GM12872 (cell line): ENCODE measurements around the gene ACKR3.

Source experiments
- CTCF ChIP-seq: IDR thresholded peaks from 3 replicates; pipeline ENCODE4 v1.5.1; 2011; ENCODE audit warnings: low read depth, mild to moderate bottlenecking, low read length, moderate library complexity; ENCODE audit not compliant: insufficient read depth

Gene ACKR3

GRCh38 chr2:236592821-236593220 lies 23.2 kb downstream of the ACKR3 start:
- TF ChIP-seq CTCF = no peak

- no peak for TF ChIP-seq CTCF
Observed at GRCh38 chr2:236593531-236593930, 23.9 kb downstream of the ACKR3 start.

- TF ChIP-seq CTCF = no peak
Observed at GRCh38 chr2:236593956-236594355, 24.3 kb downstream of the ACKR3 start.

GRCh38 chr2:236597629-236598028 lies 28.0 kb downstream of the ACKR3 start:
- TF ChIP-seq CTCF = no peak

- no peak for TF ChIP-seq CTCF
Observed at GRCh38 chr2:236599059-236599458, 29.4 kb downstream of the ACKR3 start.

GRCh38 chr2:236600158-236600557 lies 30.5 kb downstream of the ACKR3 start:
- TF ChIP-seq CTCF = no peak

- no peak for TF ChIP-seq CTCF
Observed at GRCh38 chr2:236600892-236601291, 31.3 kb downstream of the ACKR3 start.
